HFF-Myc (cell line): ENCODE data around the gene CGGBP1.

Experiments
- DNase-seq: peaks from one replicate; pipeline ENCODE4 v3.0.0-alpha.2; 2011; ENCODE audit warnings: low read depth; ENCODE audit errors: extremely low read depth
- H3K4me3 ChIP-seq: replicated peaks from 2 replicates; pipeline ENCODE4 v1.5.1; 2011; ENCODE audit warnings: low read depth, mild to moderate bottlenecking, control low read depth, low read length
- CTCF ChIP-seq: IDR thresholded peaks from 2 replicates; pipeline ENCODE4 v1.5.1; 2012; ENCODE audit warnings: mild to moderate bottlenecking, low read depth, low read length, control low read depth; ENCODE audit errors: missing control alignments

Gene CGGBP1

GRCh38 chr3:88082854-88083253 lies 24.0 kb upstream of the CGGBP1 start:
- no peak for TF ChIP-seq CTCF
- no peak overlapping the region for H3K4me3 ChIP-seq
- no peak for DNase-seq

- TF ChIP-seq CTCF, result no peak
- DNase-seq, result no peak
- H3K4me3 ChIP-seq, result no peak overlapping the region
Measured at GRCh38 chr3:88078932-88079331, 20.1 kb upstream of the CGGBP1 start.

- H3K4me3 ChIP-seq, result no peak overlapping the region
- DNase-seq, result no peak
Measured at GRCh38 chr3:88076712-88077111, 17.9 kb upstream of the CGGBP1 start.

GRCh38 chr3:88075497-88075896 lies 16.7 kb upstream of the CGGBP1 start:
- DNase-seq, result no peak
- no peak for TF ChIP-seq CTCF
- H3K4me3 ChIP-seq, result no peak overlapping the region

More at GRCh38 chr3:88076712-88077111, 17.9 kb upstream of the CGGBP1 start:
- no peak for TF ChIP-seq CTCF

- no peak for TF ChIP-seq CTCF
- no peak overlapping the region for H3K4me3 ChIP-seq
- no peak for DNase-seq
Measured at GRCh38 chr3:88075072-88075471, 16.3 kb upstream of the CGGBP1 start.

- no peak for TF ChIP-seq CTCF
- H3K4me3 ChIP-seq, result no peak overlapping the region; the same call in 1 of the 2 replicates
- no peak for DNase-seq
Measured at GRCh38 chr3:88061746-88062145, 2.9 kb upstream of the CGGBP1 start.
